Sigmoid colon (tissue), 3 donors: ENCODE measurements around the gene GALR3.

ENCODE experiments used
- CTCF ChIP-seq, 4 experiments: fragments of 450-650 bp in 3 of 4; fragments of 200-600 bp in 1 of 4; IDR thresholded peaks; one replicate each; pipeline ENCODE4 v1.5.1; 2016 to 2019; ENCODE audit warnings: antibody characterized with exemption in 4 of 4, mild to moderate bottlenecking in 3 of 4, moderate library complexity in 2 of 4
- POLR2A ChIP-seq, 2 donors: fragments of 450-650 bp; IDR thresholded peaks; one replicate each; pipeline ENCODE4 v1.6.1; 2016; ENCODE audit warnings: antibody characterized with exemption in 2 of 2, mild to moderate bottlenecking in 2 of 2, moderate library complexity in 2 of 2

DNA sequence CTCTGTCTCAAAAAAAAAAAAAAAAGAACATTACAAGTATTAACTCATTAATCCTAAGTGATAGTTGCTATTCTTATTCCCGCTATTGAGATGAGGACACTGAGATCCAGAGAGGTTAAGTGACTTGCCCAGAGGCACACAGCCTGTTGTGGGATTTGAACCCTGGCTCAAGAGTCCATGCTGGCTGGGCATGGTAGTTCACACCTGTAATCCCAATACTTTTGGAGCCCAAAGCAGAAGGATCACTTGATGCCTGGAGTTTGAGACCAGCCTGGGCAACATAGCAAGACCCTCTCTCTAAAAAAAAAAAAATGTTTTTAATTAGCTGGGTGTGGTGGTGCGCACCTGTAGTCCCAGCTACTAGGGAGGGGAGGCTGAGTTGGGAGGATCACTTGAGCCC is 11.3 kb upstream of the GALR3 start:
- TF ChIP-seq POLR2A (IDR thresholded peaks at IDR 0.05): no peak
- TF ChIP-seq CTCF (IDR thresholded peaks at IDR 0.05): no peak
